ENCODE data around the gene ZDHHC11B. TPM values are rescaled to one million over a fixed set of nuclear protein-coding genes. Genes with fewer than 3 reads are reported as not detected.
"Not testable (repeated sequence)": the region's sequence is repeated elsewhere in the genome, so short reads cannot be mapped to it uniquely, and the experiment has no call there.

Gene ZDHHC11B
- polyA plus RNA-seq, 1 donor (not counting 4 experiments of a cell fraction or from before 2014, with no cell fraction given), result 0.18 TPM

- Histone ChIP-seq H3K4me2 (ENCODE audit: control insufficient read depth, extremely low read depth, insufficient read depth, low read depth, low read length) (no peak overlapping the region), H2AFZ (ENCODE audit: control insufficient read depth, low read length) (no peak overlapping the region), H3K79me2 (ENCODE audit: control insufficient read depth, insufficient read depth, low read length) (no peaks in the 10 kb centered on the region), H3K4me1 (ENCODE audit: control insufficient read depth, extremely low read depth, insufficient read depth, low read length) (no peaks in the 10 kb centered on the region), H3K9me1 (ENCODE audit: control insufficient read depth, extremely low read depth, insufficient read depth, low read length) (no peaks in the 10 kb centered on the region), H3K9ac (ENCODE audit: control insufficient read depth, extremely low read depth, insufficient read depth, low read length) (no peak overlapping the region), H3K36me3 (ENCODE audit: control insufficient read depth in 2 of 2, extremely low read depth in 1 of 2, insufficient read depth in 2 of 2, low read length in 2 of 2) (no peaks in the 10 kb centered on the region), H4K20me1 (ENCODE audit: control insufficient read depth, extremely low read depth, insufficient read depth, low read length) (no peaks in the 10 kb centered on the region), H3K27me3 (ENCODE audit: control insufficient read depth, extremely low read depth, insufficient read depth, low read length) (peaks cover 3% of the 10 kb centered on the region), H3K4me3 (ENCODE audit: control insufficient read depth in 2 of 3, extremely low read depth in 1 of 3, insufficient read depth in 2 of 3, low read depth in 1 of 3, low read length in 3 of 3) (no peak overlapping the region), H3K27ac (ENCODE audit: control insufficient read depth, insufficient read depth, low read length) (no peak overlapping the region), H3K9me3 (ENCODE audit: control insufficient read depth, low read depth, low read length) (no peaks in the 10 kb centered on the region)
- dilution Hi-C loops (cut with MboI; ENCODE audit: extremely low pct_ligation_motif_present, low sequenced_read_pairs), result no loop called here
- FAIRE-seq (no peak), DNase-seq (ENCODE audit: low read depth, low spot score) (no peak)
- no peak for TF ChIP-seq EZH2 (IDR thresholded peaks at IDR 0.05; ENCODE audit: low read length)
- no peak for TF ChIP-seq CTCF (optimal IDR thresholded peaks at IDR 0.05 in 1 of 3, IDR thresholded peaks at IDR 0.05 in 1 of 3, conservative IDR thresholded peaks at IDR 0.05 in 1 of 3; ENCODE audit: extremely low read depth in 1 of 3, insufficient read depth in 2 of 3, low read length in 3 of 3)
These were observed 16.9 kb upstream of the ZDHHC11B start for GRCh38 chr5:801472-801871.

GRCh38 chr5:801055-801454, 16.5 kb upstream of the ZDHHC11B start:
- H3K4me1 ChIP-seq (ENCODE audit: control insufficient read depth, extremely low read depth, insufficient read depth, low read length); dilution Hi-C loops (cut with MboI; ENCODE audit: extremely low pct_ligation_motif_present, low sequenced_read_pairs); H3K4me3 ChIP-seq (ENCODE audit: control insufficient read depth in 2 of 3, extremely low read depth in 1 of 3, insufficient read depth in 2 of 3, low read depth in 1 of 3, low read length in 3 of 3); H4K20me1 ChIP-seq (ENCODE audit: control insufficient read depth, extremely low read depth, insufficient read depth, low read length); DNase-seq (ENCODE audit: low read depth, low spot score); H3K9me3 ChIP-seq (ENCODE audit: control insufficient read depth, low read depth, low read length); FAIRE-seq; H2AFZ ChIP-seq (ENCODE audit: control insufficient read depth, low read length); H3K27ac ChIP-seq (ENCODE audit: control insufficient read depth, insufficient read depth, low read length); H3K9me1 ChIP-seq (ENCODE audit: control insufficient read depth, extremely low read depth, insufficient read depth, low read length); H3K27me3 ChIP-seq (ENCODE audit: control insufficient read depth, extremely low read depth, insufficient read depth, low read length); H3K79me2 ChIP-seq (ENCODE audit: control insufficient read depth, insufficient read depth, low read length); H3K36me3 ChIP-seq (ENCODE audit: control insufficient read depth in 2 of 2, extremely low read depth in 1 of 2, insufficient read depth in 2 of 2, low read length in 2 of 2); H3K4me2 ChIP-seq (ENCODE audit: control insufficient read depth, extremely low read depth, insufficient read depth, low read depth, low read length); H3K9ac ChIP-seq (ENCODE audit: control insufficient read depth, extremely low read depth, insufficient read depth, low read length): not testable (repeated sequence)

GRCh38 chr5:798505-799138, 14.1 kb upstream of the ZDHHC11B start:
- H3K79me2 ChIP-seq (ENCODE audit: control insufficient read depth, insufficient read depth, low read length); H3K4me3 ChIP-seq (ENCODE audit: control insufficient read depth in 2 of 3, extremely low read depth in 1 of 3, insufficient read depth in 2 of 3, low read depth in 1 of 3, low read length in 3 of 3); dilution Hi-C loops (cut with MboI; ENCODE audit: extremely low pct_ligation_motif_present, low sequenced_read_pairs); H3K27me3 ChIP-seq (ENCODE audit: control insufficient read depth, extremely low read depth, insufficient read depth, low read length); H3K4me2 ChIP-seq (ENCODE audit: control insufficient read depth, extremely low read depth, insufficient read depth, low read depth, low read length); H2AFZ ChIP-seq (ENCODE audit: control insufficient read depth, low read length); H3K9ac ChIP-seq (ENCODE audit: control insufficient read depth, extremely low read depth, insufficient read depth, low read length); DNase-seq (ENCODE audit: low read depth, low spot score); H3K4me1 ChIP-seq (ENCODE audit: control insufficient read depth, extremely low read depth, insufficient read depth, low read length); H3K36me3 ChIP-seq (ENCODE audit: control insufficient read depth in 2 of 2, extremely low read depth in 1 of 2, insufficient read depth in 2 of 2, low read length in 2 of 2); H4K20me1 ChIP-seq (ENCODE audit: control insufficient read depth, extremely low read depth, insufficient read depth, low read length); H3K9me3 ChIP-seq (ENCODE audit: control insufficient read depth, low read depth, low read length); H3K9me1 ChIP-seq (ENCODE audit: control insufficient read depth, extremely low read depth, insufficient read depth, low read length); FAIRE-seq; H3K27ac ChIP-seq (ENCODE audit: control insufficient read depth, insufficient read depth, low read length): not testable (repeated sequence)

GRCh38 chr5:797986-798385, 13.5 kb upstream of the ZDHHC11B start:
- H2AFZ ChIP-seq (ENCODE audit: control insufficient read depth, low read length); H3K36me3 ChIP-seq (ENCODE audit: control insufficient read depth in 2 of 2, extremely low read depth in 1 of 2, insufficient read depth in 2 of 2, low read length in 2 of 2); FAIRE-seq; H3K79me2 ChIP-seq (ENCODE audit: control insufficient read depth, insufficient read depth, low read length); H3K9me1 ChIP-seq (ENCODE audit: control insufficient read depth, extremely low read depth, insufficient read depth, low read length); DNase-seq (ENCODE audit: low read depth, low spot score); H3K4me3 ChIP-seq (ENCODE audit: control insufficient read depth in 2 of 3, extremely low read depth in 1 of 3, insufficient read depth in 2 of 3, low read depth in 1 of 3, low read length in 3 of 3); H3K9ac ChIP-seq (ENCODE audit: control insufficient read depth, extremely low read depth, insufficient read depth, low read length); H3K27ac ChIP-seq (ENCODE audit: control insufficient read depth, insufficient read depth, low read length); dilution Hi-C loops (cut with MboI; ENCODE audit: extremely low pct_ligation_motif_present, low sequenced_read_pairs); H3K4me2 ChIP-seq (ENCODE audit: control insufficient read depth, extremely low read depth, insufficient read depth, low read depth, low read length); H4K20me1 ChIP-seq (ENCODE audit: control insufficient read depth, extremely low read depth, insufficient read depth, low read length); H3K9me3 ChIP-seq (ENCODE audit: control insufficient read depth, low read depth, low read length); H3K4me1 ChIP-seq (ENCODE audit: control insufficient read depth, extremely low read depth, insufficient read depth, low read length); H3K27me3 ChIP-seq (ENCODE audit: control insufficient read depth, extremely low read depth, insufficient read depth, low read length): not testable (repeated sequence)

All from keratinocyte (primary cell).